Spleen (tissue), 11 donors: ENCODE measurements around the gene FILIP1L. TPM values are rescaled to one million over a fixed set of nuclear protein-coding genes. Genes with fewer than 3 reads are reported as not detected.

Experiments
- DNase-seq: peaks from one replicate; pipeline ENCODE4 v3.0.0-alpha.2; 2020
- H3K27ac ChIP-seq, 8 donors: fragments of 200-600 bp; sonication (generic) in 7 of 8; 1 replicate in 4 of 8; 2 replicates in 4 of 8; pipeline versions ENCODE4 v1.5.0 to v1.8.0; 2016 to 2021; ENCODE audit warnings: inconsistent platforms in 4 of 8, mild to moderate bottlenecking in 4 of 8, moderate library complexity in 1 of 8
- H3K27me3 ChIP-seq, 7 donors: fragments of 200-600 bp; sonication (generic) in 6 of 7; replicated peaks in 1 of 7; 1 replicate in 4 of 7; 2 replicates in 3 of 7; pipeline versions ENCODE4 v1.5.0 to v1.8.0; 2016 to 2021; ENCODE audit warnings: inconsistent platforms in 3 of 7, mild to moderate bottlenecking in 1 of 7
- H3K36me3 ChIP-seq, 6 donors: fragments of 200-600 bp; sonication (generic) in 5 of 6; 1 replicate in 4 of 6; 2 replicates in 2 of 6; pipeline versions ENCODE4 v1.5.0 to v1.8.0; 2016 to 2021; ENCODE audit warnings: inconsistent platforms in 2 of 6
- H3K4me1 ChIP-seq, 6 donors: fragments of 200-600 bp; sonication (generic) in 5 of 6; 1 replicate in 3 of 6; 2 replicates in 3 of 6; pipeline versions ENCODE4 v1.5.0 to v1.8.0; 2016 to 2021; ENCODE audit warnings: inconsistent platforms in 3 of 6
- H3K4me3 ChIP-seq, 8 donors: fragments of 200-600 bp; sonication (generic) in 7 of 8; 1 replicate in 4 of 8; 2 replicates in 4 of 8; pipeline versions ENCODE4 v1.5.0 to v1.8.0; 2016 to 2021; ENCODE audit warnings: inconsistent platforms in 4 of 8, mild to moderate bottlenecking in 4 of 8, moderate library complexity in 2 of 8
- H3K9me3 ChIP-seq, 8 donors: fragments of 200-600 bp; sonication (generic) in 7 of 8; 1 replicate in 4 of 8; 2 replicates in 4 of 8; pipeline versions ENCODE4 v1.5.0 to v1.8.0; 2016 to 2021; ENCODE audit warnings: inconsistent platforms in 4 of 8
- CTCF ChIP-seq, 11 experiments: fragments of 200-600 bp in 7 of 11; fragments of 450-650 bp in 4 of 11; sonication (generic) in 4 of 11; IDR thresholded peaks in 8 of 11; conservative IDR thresholded peaks in 3 of 11; 1 replicate in 7 of 11; 2 replicates in 4 of 11; pipeline versions ENCODE4 v1.4.0 to v1.8.0; 2016 to 2021; ENCODE audit warnings: antibody characterized with exemption in 11 of 11, inconsistent platforms in 4 of 11, mild to moderate bottlenecking in 1 of 11
- POLR2A ChIP-seq, 3 donors: fragments of 450-650 bp; IDR thresholded peaks; one replicate each; pipeline ENCODE4 v1.5.1; 2017; ENCODE audit warnings: antibody characterized with exemption in 3 of 3, mild to moderate bottlenecking in 1 of 3
- POLR2AphosphoS5 ChIP-seq, 3 donors: sonication (generic); formaldehyde crosslinking; IDR thresholded peaks; one replicate each; pipeline ENCODE4 v1.5.1; 2017; ENCODE audit warnings: antibody characterized with exemption in 3 of 3
- WGBS, 5 donors: extraction: QIAGEN DNeasy Blood & Tissue Kit in 3 of 5; methylation state at CpG; one replicate each; pipeline versions ENCODE4 v1.1.5 to v1.1.7; 2013 to 2018; 5-methylcytosine and 5-hydroxymethylcytosine counted together
- intact Hi-C: fragments of 100-400 bp; cut with DNase I; formaldehyde crosslinking; loops from one replicate; pipeline ENCODE4 v1.15.0; 2023; ENCODE audit warnings: low total_unique reads
- polyA plus RNA-seq, 3 donors: library from polyadenylated mRNA; stranded (reverse); fragments of 200-250 nt; gene quantifications; one replicate each; pipeline ENCODE4 v1.2.1, GENCODE V29; 2013
- total RNA-seq, 7 donors: library from RNA; depleted of rRNA in 3 of 7; stranded (reverse); fragments of >200 nt in 3 of 7; fragmentation: NEBNext Ultra II Directional in 4 of 7; extraction: Animal tissue kit (Norgen Biotek cat#: 25700) in 4 of 7; gene quantifications; one replicate each; pipeline versions ENCODE4 v1.1.0 to v1.2.1, GENCODE V29; 2016 to 2021
- donor health status: healthy with polysubstance abuse.
- donor health status: DM: no; HTN: no; CAD: no; lungs with moderate emphysema.
- donor health status: DM: no; HTN: no; CAD: no.
- donor health status: Bipolar disorder and iron deficiency.
- donor health status: healthy.
- donor health status: DM: no; HTN: no; CAD: no.
- donor health status: DM: yes; HTN: yes; CAD: no.

FILIP1L gene
- total and polyA plus RNA-seq, 10 donors, result 11.1 to 47.7 (median 30.9) TPM

- no peak overlapping the region for H3K4me3 ChIP-seq
- H3K9me3 ChIP-seq, result no peaks in the 10 kb centered on the region
- no peak for TF ChIP-seq POLR2A (IDR thresholded peaks at IDR 0.05)
- no peak for TF ChIP-seq CTCF (IDR thresholded peaks at IDR 0.05 in 8 of 11, conservative IDR thresholded peaks at IDR 0.05 in 3 of 11)
- no peak for TF ChIP-seq POLR2AphosphoS5 (IDR thresholded peaks at IDR 0.05)
- no peak for DNase-seq
- no peaks in the 10 kb centered on the region for H3K4me1 ChIP-seq
- H3K27me3 ChIP-seq, result no peaks in the 10 kb centered on the region
- no peaks in the 10 kb centered on the region for H3K36me3 ChIP-seq
- intact Hi-C loops, result no loop called here
- no peak overlapping the region for H3K27ac ChIP-seq
These were observed 137.7 kb downstream of the FILIP1L start for GRCh38 chr3:99976584-99976983.

GRCh38 chr3:99974989-99975388 lies 139.3 kb downstream of the FILIP1L start:
- 95 to 98% (median 95%) methylated on average over 2 of the region's 2 CpGs for WGBS, 5 donors
- H3K27me3 ChIP-seq, result no peaks in the 10 kb centered on the region
- H3K4me3 ChIP-seq, result no peak overlapping the region
- intact Hi-C loops, result no loop called here
- H3K9me3 ChIP-seq, result no peaks in the 10 kb centered on the region
- no peak for DNase-seq
- H3K36me3 ChIP-seq, result no peaks in the 10 kb centered on the region
- no peak for TF ChIP-seq POLR2AphosphoS5 (IDR thresholded peaks at IDR 0.05)
- TF ChIP-seq POLR2A (IDR thresholded peaks at IDR 0.05), result no peak
- TF ChIP-seq CTCF (IDR thresholded peaks at IDR 0.05 in 8 of 11, conservative IDR thresholded peaks at IDR 0.05 in 3 of 11), result no peak
- H3K27ac ChIP-seq, result no peak overlapping the region
- no peaks in the 10 kb centered on the region for H3K4me1 ChIP-seq

- intact Hi-C loops, result no loop called here
- no peak for DNase-seq
- no peak for TF ChIP-seq POLR2AphosphoS5 (IDR thresholded peaks at IDR 0.05)
- no peak for TF ChIP-seq POLR2A (IDR thresholded peaks at IDR 0.05)
- TF ChIP-seq CTCF (IDR thresholded peaks at IDR 0.05 in 8 of 11, conservative IDR thresholded peaks at IDR 0.05 in 3 of 11), result no peak
- no peaks in the 10 kb centered on the region for H3K4me1 ChIP-seq
- H3K9me3 ChIP-seq, result no peaks in the 10 kb centered on the region
- H3K27ac ChIP-seq, result no peak overlapping the region
- no peaks in the 10 kb centered on the region for H3K36me3 ChIP-seq
- 90 to 94% (median 92%) methylated on average over 8 of the region's 8 CpGs for WGBS, 5 donors
- no peaks in the 10 kb centered on the region for H3K27me3 ChIP-seq
- no peak overlapping the region for H3K4me3 ChIP-seq
These were observed 141.8 kb downstream of the FILIP1L start for GRCh38 chr3:99972380-99973104.

- intact Hi-C loops, result no loop called here
- Histone ChIP-seq H3K27me3 (no peaks in the 10 kb centered on the region), H3K36me3 (no peaks in the 10 kb centered on the region), H3K4me3 (no peak overlapping the region), H3K4me1 (no peaks in the 10 kb centered on the region), H3K27ac (no peak overlapping the region), H3K9me3 (no peaks in the 10 kb centered on the region)
- DNase-seq, result no peak
- 93 to 96% (median 95%) methylated on average over 3 of the region's 3 CpGs for WGBS, 5 donors
- no peak for TF ChIP-seq CTCF (IDR thresholded peaks at IDR 0.05 in 8 of 11, conservative IDR thresholded peaks at IDR 0.05 in 3 of 11)
- no peak for TF ChIP-seq POLR2AphosphoS5 (IDR thresholded peaks at IDR 0.05)
- no peak for TF ChIP-seq POLR2A (IDR thresholded peaks at IDR 0.05)
These were observed 142.5 kb downstream of the FILIP1L start for GRCh38 chr3:99971761-99972160.
